IPS DF 4.7 (cell line): ENCODE results near the gene KLHL40.

Source experiments
- DNase-seq: peaks from one replicate; pipeline ENCODE4 v3.0.0-alpha.2; 2013; ENCODE audit warnings: low spot score; ENCODE audit errors: extremely low read depth

The KLHL40 gene

GRCh38 chr3:42668413-42668760 is 16.9 kb upstream of the KLHL40 start:
- DNase-seq, result no peak

DNA sequence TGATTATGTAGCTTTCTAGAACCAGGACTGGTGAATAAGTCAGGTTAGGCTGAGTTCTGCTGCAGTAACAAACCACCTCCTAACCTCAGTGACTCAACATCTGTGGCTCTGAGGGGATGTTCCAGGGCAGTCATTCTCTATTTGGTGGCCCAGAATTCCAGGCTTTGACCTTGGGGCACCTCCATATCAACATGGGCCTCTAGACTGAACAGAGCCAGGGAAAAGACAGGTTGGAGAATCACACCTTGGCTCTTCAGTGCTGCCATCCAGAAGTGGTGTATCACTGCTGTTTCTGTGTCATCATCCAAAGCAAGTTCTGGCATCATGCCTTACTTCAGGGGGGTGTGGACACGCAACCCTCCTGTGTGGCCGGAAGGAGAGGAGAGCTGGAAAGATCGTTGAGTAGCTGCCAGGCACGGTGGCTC is 16.5 kb upstream of the KLHL40 start:
- DNase-seq, result no peak

GRCh38 chr3:42670051-42670576 is 15.2 kb upstream of the KLHL40 start:
- no peak for DNase-seq

- no peak for DNase-seq
Measured at GRCh38 chr3:42670670-42671069, 14.7 kb upstream of the KLHL40 start.

DNA sequence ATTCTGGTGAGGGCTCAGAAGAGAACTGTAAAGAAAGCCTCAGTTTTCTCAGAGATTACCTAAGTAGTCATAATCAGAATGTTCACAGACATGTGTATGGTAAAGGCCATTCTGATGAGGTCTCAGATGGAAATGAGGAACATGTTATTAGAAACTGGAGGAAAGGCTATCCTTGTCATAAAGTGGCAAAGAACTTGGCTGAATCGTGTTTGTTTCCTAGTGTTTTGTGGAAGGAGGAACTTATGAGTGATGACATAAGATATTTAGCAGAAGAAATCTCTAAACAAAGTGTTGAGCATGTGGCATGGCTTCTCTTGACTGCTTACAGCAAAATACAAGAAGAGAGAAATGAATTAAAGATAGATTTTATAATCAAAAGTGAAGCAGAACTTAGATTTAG is 12.8 kb upstream of the KLHL40 start:
- no peak for DNase-seq

DNA sequence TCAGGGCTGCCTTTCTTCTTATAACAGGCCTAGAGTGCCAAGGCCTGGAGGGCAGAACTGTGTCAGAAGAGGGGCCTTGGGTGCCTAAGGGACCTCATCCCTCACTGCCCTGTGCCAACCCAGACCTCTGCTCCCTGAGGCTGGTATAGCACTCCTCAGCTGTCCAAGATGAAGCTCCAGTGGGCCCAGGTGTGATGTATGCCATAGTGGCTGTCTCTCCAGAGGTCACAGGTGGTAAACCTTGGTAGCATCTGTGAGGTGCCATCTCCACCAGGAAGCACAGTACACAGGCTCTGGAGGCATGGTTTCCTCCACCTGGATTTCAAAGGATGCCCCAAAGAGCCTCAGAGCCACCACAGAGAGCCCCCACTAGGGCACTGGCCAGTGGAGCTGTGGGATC is 12.3 kb upstream of the KLHL40 start:
- DNase-seq, result no peak

DNA sequence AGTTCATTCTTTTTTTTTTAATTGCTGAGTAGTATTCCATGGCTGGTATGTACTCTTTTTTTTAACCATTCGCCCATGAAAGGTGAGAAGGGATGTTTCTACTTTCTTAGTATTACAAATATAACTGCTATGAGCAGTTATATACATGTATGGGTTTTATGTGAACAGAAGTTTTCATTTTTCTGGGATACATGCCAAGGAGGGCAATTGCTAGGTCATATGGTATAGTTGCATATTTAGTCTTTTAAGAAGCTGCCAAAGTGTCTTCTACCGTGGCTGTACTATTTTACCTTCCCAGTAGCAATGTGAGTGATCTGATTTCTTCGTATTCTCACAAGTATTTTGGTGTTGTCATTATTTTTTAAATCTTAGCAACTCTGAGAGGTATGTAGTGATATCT is 11.2 kb upstream of the KLHL40 start:
- no peak for DNase-seq

- no peak for DNase-seq
Measured at GRCh38 chr3:42675909-42676308, 9.4 kb upstream of the KLHL40 start.

DNA sequence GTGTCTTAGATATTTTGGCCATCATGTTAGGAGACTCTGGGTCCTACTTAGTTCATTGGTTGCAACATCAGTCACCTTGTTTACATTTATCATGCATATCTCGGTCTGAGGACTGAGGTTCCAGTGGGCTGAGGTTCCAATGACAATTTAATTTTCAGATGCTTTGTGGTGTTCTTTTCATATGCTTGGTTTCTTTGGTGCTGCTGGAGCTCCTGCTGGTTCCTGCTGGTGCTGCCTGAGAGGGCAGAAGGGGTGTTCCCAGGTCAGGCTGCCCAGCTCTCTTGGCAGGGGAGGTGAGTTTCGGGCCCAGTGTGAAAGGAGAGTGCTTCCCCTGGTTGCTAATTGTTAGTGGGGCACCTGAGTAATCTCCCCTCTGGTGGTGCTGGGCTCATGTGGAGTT is 6.9 kb upstream of the KLHL40 start:
- DNase-seq, result no peak

GRCh38 chr3:42680271-42680670 is 5.1 kb upstream of the KLHL40 start:
- no peak for DNase-seq

DNA sequence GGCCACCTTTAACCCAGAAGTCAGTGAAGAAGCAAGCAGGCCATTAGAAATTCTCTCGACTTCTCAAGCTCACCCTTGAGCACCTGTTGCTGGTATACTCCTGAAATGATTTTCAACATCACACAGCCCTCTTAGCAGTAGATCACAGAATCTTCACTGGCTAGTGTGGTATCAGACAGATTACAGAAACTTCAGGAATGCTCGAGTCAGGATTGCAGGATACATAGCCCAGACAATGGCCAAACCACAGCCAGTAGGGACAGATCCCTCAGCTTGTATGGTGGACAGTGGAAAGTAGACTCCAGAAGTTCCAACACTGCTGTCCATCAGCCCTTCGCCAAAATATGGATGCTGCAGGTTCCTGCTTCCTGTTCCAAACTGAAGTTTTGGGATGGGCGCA is 4.5 kb upstream of the KLHL40 start:
- no peak for DNase-seq

DNA sequence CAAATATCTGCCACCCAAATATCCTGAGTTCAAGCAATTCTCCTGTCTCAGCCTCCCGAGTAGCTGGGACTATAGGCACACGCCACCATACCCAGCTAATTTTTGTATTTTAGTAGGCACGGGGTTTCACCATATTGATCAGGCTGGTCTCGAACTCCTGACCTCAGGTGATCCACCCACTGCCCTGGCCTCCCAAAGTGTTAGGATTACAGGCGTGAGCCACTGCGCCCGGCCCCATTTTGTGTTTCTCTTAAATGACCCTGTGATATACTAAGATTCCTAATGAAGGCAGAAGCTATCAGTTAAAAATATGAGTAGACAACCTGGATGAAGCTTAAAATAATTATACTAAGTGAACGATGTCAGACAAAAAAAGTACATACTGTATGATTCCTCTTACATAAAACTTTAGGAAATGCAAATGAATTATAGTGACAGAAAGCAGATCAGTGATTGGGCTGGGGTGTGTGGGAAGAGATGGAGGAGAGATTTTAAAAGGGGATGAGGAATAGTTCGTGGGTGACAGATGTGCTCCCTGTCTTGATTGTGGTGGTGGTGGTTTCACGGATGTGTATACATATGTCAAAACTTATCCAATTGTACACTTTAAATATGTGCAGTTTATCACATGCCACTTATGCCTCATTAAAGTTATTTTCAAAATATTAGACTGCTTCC is 3.8 kb upstream of the KLHL40 start:
- no peak for DNase-seq

- DNase-seq, result no peak
Measured at GRCh38 chr3:42682301-42683070, 2.9 kb upstream of the KLHL40 start.

DNA sequence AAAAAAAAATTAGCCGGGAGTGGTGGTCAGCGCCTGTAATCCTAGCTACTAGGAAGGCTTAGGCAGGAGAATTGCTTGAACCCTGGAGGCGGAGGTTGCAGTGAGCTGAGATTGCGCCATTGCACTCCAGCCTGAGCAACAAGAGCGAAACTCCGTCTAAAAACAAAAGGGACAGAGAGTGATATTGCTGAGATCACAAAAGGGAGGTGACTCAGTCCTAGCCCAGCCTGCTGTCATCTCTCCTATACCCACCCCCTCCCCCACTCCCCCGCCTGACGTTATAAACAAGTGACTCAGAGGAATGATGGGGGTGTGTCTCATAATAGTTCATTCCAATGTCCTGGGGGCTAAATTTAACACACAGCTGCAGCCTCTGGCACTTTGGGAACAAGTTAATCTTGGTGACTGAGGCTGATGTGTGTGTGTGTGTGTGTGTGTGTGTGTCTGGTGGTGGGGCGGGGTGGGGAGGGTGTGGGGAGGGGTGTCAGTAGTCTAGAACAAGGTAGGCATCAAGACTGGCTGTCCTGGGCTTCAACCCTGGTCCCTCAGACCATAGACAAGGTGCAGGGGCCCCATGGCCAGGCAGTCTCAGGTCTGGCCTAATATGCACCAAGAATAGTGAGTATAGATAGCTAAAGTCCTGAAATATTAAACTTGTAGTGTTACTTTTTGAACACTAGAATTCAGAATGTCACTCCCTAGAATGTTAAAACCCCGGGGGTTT is 1.3 kb upstream of the KLHL40 start:
- DNase-seq, result no peak

GRCh38 chr3:42684632-42685362 is 540 bp upstream of the KLHL40 start:
- DNase-seq, result no peak

GRCh38 chr3:42685891-42686820 is 819 bp downstream of the KLHL40 start:
- DNase-seq, result no peak

DNA sequence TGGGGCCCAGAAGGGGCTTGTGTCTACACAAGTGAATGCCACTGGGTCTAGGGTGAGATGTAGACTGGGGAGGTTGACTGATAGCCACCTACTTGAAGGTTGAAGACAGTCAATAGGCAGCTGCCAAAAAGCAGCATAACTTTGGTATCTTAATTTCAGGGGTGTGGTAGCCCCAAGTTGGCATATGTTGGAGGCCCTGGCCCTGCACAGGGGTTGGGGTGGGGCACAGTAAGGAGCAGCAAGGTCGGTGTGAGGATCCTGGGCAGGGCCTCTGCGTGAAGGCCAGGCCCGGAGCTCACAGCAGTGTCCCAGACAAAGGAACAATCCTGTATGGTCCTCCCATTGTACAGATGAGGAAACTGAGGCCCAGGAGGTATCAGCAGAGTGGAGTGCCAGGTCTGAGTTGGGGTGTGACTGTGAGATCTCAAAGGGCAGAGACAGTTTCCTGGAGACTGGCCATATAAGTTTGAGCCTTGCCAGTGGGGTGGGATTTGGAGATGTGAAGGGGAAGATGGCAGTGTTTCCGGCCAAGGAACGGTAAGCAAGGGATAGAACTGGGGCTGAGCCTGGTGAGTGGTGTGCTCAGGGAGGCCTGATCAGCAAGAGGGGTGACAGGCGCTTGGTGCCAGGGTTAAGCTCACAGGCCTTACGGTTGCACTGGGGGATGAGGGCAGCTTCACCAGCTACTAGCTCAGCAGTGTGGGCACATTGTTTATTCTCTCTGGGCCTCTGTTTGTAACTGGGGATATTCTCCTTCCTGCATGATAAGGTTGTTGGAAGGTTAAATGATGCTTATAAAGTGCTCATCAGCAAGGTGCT is 1.7 kb downstream of the KLHL40 start:
- DNase-seq, result no peak

DNA sequence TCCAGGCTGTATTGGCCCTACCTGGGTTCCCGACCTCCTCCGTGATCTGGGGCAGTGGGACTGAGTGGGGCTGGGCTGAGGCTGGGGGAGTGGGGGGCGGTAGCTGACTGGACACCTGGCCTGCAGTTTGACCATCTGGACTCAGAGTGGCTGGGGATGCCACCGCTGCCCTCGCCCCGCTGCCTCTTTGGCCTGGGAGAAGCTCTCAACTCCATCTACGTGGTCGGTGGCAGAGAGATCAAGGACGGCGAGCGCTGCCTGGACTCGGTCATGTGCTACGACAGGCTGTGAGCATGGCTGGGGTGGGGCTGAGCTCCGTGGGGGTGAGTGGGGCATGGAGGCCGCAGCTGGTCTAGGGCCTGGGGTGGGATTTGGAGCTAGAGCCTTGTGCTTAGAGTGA is 2.7 kb downstream of the KLHL40 start:
- DNase-seq, result no peak
